ENCODE measurements around the gene VRK2.
A peak's percentile ranks its signal among the peaks of the same experiment; 100 is the strongest.

VRK2 gene

GRCh38 chr2:58033530-58033929 is 13.1 kb upstream of the VRK2 start:
- Histone ChIP-seq H3K4me3 (ENCODE audit: low read length) (no peak overlapping the region), H3K27ac (ENCODE audit: low read length) (no peak overlapping the region), H3K4me1 (ENCODE audit: control insufficient read depth, insufficient read depth, low read length) (no peaks in the 10 kb centered on the region), H3K27me3 (ENCODE audit: control insufficient read depth, insufficient read depth, low read length) (no peaks in the 10 kb centered on the region), H3K9me3 (ENCODE audit: control insufficient read depth, insufficient read depth, low read length) (no peaks in the 10 kb centered on the region), H3K36me3 (ENCODE audit: control insufficient read depth, insufficient read depth, low read length) (no peaks in the 10 kb centered on the region)
- DNase-seq (ENCODE audit: low read depth, low spot score), result no peak

- Histone ChIP-seq H3K36me3 (ENCODE audit: control insufficient read depth, insufficient read depth, low read length) (no peaks in the 10 kb centered on the region), H3K4me1 (ENCODE audit: control insufficient read depth, insufficient read depth, low read length) (no peaks in the 10 kb centered on the region), H3K27me3 (ENCODE audit: control insufficient read depth, insufficient read depth, low read length) (no peaks in the 10 kb centered on the region), H3K27ac (ENCODE audit: low read length) (no peak overlapping the region), H3K9me3 (ENCODE audit: control insufficient read depth, insufficient read depth, low read length) (no peaks in the 10 kb centered on the region), H3K4me3 (ENCODE audit: low read length) (no peak overlapping the region)
- no CpG with 5 or more reads among the region's 3 CpGs for WGBS (ENCODE audit: insufficient coverage, insufficient read length)
- DNase-seq (ENCODE audit: low read depth, low spot score), result no peak
These were observed 11.3 kb upstream of the VRK2 start for GRCh38 chr2:58035352-58035751.

DNA sequence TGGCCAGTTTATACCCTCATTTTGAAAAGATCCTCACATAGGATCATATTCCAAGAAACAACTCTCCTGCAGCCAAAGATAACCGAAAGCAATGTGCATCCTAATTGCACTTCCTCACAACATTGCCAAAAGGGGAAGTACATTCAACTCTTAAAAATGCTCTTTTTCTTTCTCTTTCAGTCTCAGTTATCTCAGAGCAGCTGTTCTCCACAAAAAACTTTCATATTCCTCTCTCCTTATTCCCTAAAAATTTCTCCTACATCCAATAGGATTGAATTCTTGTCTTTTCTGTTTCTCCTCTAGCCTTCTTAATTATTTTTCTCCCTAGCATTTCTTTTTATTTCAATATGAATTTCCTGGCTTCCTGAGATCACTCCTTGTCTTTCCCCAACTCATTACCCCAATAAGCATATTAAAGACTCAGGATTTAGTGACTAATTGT is 7.4 kb upstream of the VRK2 start:
- no peak overlapping the region for H3K27ac ChIP-seq (ENCODE audit: low read length)
- DNase-seq (ENCODE audit: low read depth, low spot score), result no peak
- no peak overlapping the region for H3K4me3 ChIP-seq (ENCODE audit: low read length)
- H3K9me3 ChIP-seq (ENCODE audit: control insufficient read depth, insufficient read depth, low read length), result no peaks in the 10 kb centered on the region
- H3K4me1 ChIP-seq (ENCODE audit: control insufficient read depth, insufficient read depth, low read length), result no peaks in the 10 kb centered on the region
- no peaks in the 10 kb centered on the region for H3K36me3 ChIP-seq (ENCODE audit: control insufficient read depth, insufficient read depth, low read length)
- no peaks in the 10 kb centered on the region for H3K27me3 ChIP-seq (ENCODE audit: control insufficient read depth, insufficient read depth, low read length)
- WGBS (ENCODE audit: insufficient coverage, insufficient read length), result no CpG with 5 or more reads among the region's 1 CpG

DNA sequence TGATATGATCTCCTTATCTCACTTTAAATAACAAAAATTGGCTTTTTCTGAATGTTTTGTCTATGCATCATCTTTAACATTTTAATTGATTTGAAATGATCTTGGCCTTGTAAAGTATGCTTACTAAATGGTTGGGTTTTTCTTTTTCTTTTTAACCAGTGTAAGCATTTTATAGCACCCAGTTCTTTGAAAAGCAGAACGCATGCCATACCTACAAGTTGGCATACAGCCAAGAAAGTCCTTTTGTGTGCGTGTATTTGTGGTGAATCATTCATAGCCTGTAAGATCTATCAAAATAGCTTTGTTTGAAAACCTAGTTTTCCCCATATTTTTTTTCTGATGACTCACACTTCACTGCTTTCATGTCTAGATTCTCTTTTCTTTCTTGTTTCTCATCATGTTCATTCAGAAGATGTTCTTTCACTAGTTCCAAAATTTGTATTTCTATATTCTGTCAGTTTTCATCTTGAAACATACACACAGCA is 4.1 kb upstream of the VRK2 start:
- H3K4me3 ChIP-seq (ENCODE audit: low read length), result no peak overlapping the region
- no peak for DNase-seq (ENCODE audit: low read depth, low spot score)
- no peak overlapping the region for H3K27ac ChIP-seq (ENCODE audit: low read length)
- no peaks in the 10 kb centered on the region for H3K36me3 ChIP-seq (ENCODE audit: control insufficient read depth, insufficient read depth, low read length)
- peaks cover under 1% of the 10 kb centered on the region; the same call in 1 of the 2 replicates for H3K4me1 ChIP-seq (ENCODE audit: control insufficient read depth, insufficient read depth, low read length)
- WGBS (ENCODE audit: insufficient coverage, insufficient read length), result no CpG with 5 or more reads among the region's 2 CpGs
- H3K27me3 ChIP-seq (ENCODE audit: control insufficient read depth, insufficient read depth, low read length), result no peaks in the 10 kb centered on the region
- H3K9me3 ChIP-seq (ENCODE audit: control insufficient read depth, insufficient read depth, low read length), result no peaks in the 10 kb centered on the region

GRCh38 chr2:58044145-58044544 is 2.5 kb upstream of the VRK2 start:
- no peak for DNase-seq (ENCODE audit: low read depth, low spot score)
- WGBS (ENCODE audit: insufficient coverage, insufficient read length), result no CpG with 5 or more reads among the region's 3 CpGs

DNA sequence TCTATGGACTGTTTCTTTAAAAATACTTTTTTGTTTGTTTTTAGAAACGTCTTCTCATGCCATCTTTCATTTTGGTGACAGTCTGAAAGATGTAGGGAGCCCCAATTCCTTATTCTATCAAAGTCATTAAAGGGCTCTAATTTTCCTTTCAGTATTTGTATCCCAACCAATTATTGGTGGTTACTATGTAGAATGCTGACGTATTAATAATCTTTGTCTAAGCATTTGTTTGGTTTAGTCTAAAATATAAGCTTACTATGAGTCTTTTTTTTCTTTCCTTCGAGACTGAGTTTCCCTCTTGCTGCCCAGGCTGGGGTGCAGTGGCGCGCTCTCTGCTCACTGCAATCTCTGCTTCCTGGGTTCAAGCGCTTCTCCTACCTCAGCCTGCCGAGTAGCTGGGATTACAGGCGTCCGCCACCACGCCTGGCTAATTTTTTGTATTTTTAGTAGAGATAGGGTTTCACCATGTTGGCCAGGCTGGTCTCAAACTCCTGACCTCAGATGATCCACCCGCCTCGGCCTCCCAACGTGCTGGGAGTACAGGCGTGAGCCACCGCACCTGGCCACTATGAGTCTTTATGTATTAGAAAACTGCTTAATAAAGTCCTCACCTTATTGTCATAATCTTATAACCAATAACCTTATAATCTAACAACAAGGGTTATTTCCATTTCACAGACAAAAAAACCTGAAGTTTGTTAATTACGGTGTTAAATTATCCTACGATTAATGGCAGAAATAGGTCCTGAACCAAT is 849 bp upstream of the VRK2 start:
- no peaks in the 10 kb centered on the region for H3K9me3 ChIP-seq (ENCODE audit: control insufficient read depth, insufficient read depth, low read length)
- H3K27ac ChIP-seq (ENCODE audit: low read length), result no peak overlapping the region
- no peaks in the 10 kb centered on the region for H3K27me3 ChIP-seq (ENCODE audit: control insufficient read depth, insufficient read depth, low read length)
- peaks cover 1% of the 10 kb centered on the region; the same call in 1 of the 2 replicates for H3K4me1 ChIP-seq (ENCODE audit: control insufficient read depth, insufficient read depth, low read length)
- peak overlapping the region; percentile 39; the same call in 1 of the 2 replicates for H3K4me3 ChIP-seq (ENCODE audit: low read length)
- no CpG with 5 or more reads among the region's 17 CpGs for WGBS (ENCODE audit: insufficient coverage, insufficient read length)
- no peaks in the 10 kb centered on the region for H3K36me3 ChIP-seq (ENCODE audit: control insufficient read depth, insufficient read depth, low read length)
- DNase-seq (ENCODE audit: low read depth, low spot score), result no peak

More at GRCh38 chr2:58044145-58044544, 2.5 kb upstream of the VRK2 start:
- no peaks in the 10 kb centered on the region for H3K36me3 ChIP-seq (ENCODE audit: control insufficient read depth, insufficient read depth, low read length)
- H3K27me3 ChIP-seq (ENCODE audit: control insufficient read depth, insufficient read depth, low read length), result no peaks in the 10 kb centered on the region
- peaks cover 1% of the 10 kb centered on the region; the same call in 1 of the 2 replicates for H3K4me1 ChIP-seq (ENCODE audit: control insufficient read depth, insufficient read depth, low read length)
- H3K27ac ChIP-seq (ENCODE audit: low read length), result no peak overlapping the region
- H3K9me3 ChIP-seq (ENCODE audit: control insufficient read depth, insufficient read depth, low read length), result no peaks in the 10 kb centered on the region
- H3K4me3 ChIP-seq (ENCODE audit: low read length), result no peak overlapping the region

DNA sequence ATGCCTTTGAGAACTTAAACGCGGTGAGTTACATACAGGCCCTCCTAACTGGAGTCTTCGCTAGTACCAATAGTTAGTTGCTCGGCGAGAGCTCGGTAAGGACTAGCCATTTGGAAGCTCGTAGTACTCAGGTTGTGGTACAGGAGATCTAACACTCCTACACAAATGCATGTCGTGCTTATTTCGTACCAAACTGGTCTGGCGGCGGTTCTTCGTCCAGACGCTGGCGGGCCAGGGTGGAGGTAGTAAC is 346 bp upstream of the VRK2 start:
- no peaks in the 10 kb centered on the region for H3K36me3 ChIP-seq (ENCODE audit: control insufficient read depth, insufficient read depth, low read length)
- H3K27me3 ChIP-seq (ENCODE audit: control insufficient read depth, insufficient read depth, low read length), result no peaks in the 10 kb centered on the region
- no CpG with 5 or more reads among the region's 14 CpGs for WGBS (ENCODE audit: insufficient coverage, insufficient read length)
- H3K27ac ChIP-seq (ENCODE audit: low read length), result no peak overlapping the region
- peaks cover 1% of the 10 kb centered on the region; the same call in 1 of the 2 replicates for H3K4me1 ChIP-seq (ENCODE audit: control insufficient read depth, insufficient read depth, low read length)
- no peaks in the 10 kb centered on the region for H3K9me3 ChIP-seq (ENCODE audit: control insufficient read depth, insufficient read depth, low read length)
- peak overlapping the region; percentile 39; the same call in 1 of the 2 replicates for H3K4me3 ChIP-seq (ENCODE audit: low read length)
- no peak for DNase-seq (ENCODE audit: low read depth, low spot score)

- Histone ChIP-seq H3K4me3 (ENCODE audit: low read length) (peak overlapping the region; percentile 39; the same call in 1 of the 2 replicates), H3K27ac (ENCODE audit: low read length) (no peak overlapping the region), H3K4me1 (ENCODE audit: control insufficient read depth, insufficient read depth, low read length) (peaks cover 1% of the 10 kb centered on the region; the same call in 1 of the 2 replicates), H3K36me3 (ENCODE audit: control insufficient read depth, insufficient read depth, low read length) (no peaks in the 10 kb centered on the region), H3K9me3 (ENCODE audit: control insufficient read depth, insufficient read depth, low read length) (no peaks in the 10 kb centered on the region), H3K27me3 (ENCODE audit: control insufficient read depth, insufficient read depth, low read length) (no peaks in the 10 kb centered on the region)
- no CpG with 5 or more reads among the region's 13 CpGs for WGBS (ENCODE audit: insufficient coverage, insufficient read length)
- DNase-seq (ENCODE audit: low read depth, low spot score), result no peak
These were observed 848 bp downstream of the VRK2 start for GRCh38 chr2:58047373-58047935.

DNA sequence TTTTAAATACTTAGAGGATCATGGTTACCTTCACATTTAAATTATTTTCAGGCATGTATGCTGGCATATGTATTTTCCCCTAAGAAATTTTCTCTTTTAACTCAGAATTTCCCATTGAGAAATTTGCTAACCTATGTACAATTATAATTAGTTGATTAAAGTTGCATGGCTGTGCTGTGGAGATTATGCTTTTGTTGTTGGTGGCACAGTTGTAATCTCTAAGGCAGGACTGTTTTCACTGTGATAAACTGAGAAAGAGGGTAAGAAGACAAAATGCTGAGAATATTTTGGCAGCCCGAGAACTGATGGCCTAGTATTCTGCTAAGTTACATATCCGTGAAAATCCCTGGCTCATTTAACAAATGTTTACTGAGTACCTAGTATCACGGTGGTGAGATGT is 1.4 kb downstream of the VRK2 start:
- Histone ChIP-seq H3K4me3 (ENCODE audit: low read length) (no peak overlapping the region), H3K4me1 (ENCODE audit: control insufficient read depth, insufficient read depth, low read length) (peaks cover 1% of the 10 kb centered on the region; the same call in 1 of the 2 replicates), H3K27me3 (ENCODE audit: control insufficient read depth, insufficient read depth, low read length) (no peaks in the 10 kb centered on the region), H3K27ac (ENCODE audit: low read length) (no peak overlapping the region), H3K9me3 (ENCODE audit: control insufficient read depth, insufficient read depth, low read length) (no peaks in the 10 kb centered on the region), H3K36me3 (ENCODE audit: control insufficient read depth, insufficient read depth, low read length) (no peaks in the 10 kb centered on the region)
- WGBS (ENCODE audit: insufficient coverage, insufficient read length), result no CpG with 5 or more reads among the region's 3 CpGs
- no peak for DNase-seq (ENCODE audit: low read depth, low spot score)

DNA sequence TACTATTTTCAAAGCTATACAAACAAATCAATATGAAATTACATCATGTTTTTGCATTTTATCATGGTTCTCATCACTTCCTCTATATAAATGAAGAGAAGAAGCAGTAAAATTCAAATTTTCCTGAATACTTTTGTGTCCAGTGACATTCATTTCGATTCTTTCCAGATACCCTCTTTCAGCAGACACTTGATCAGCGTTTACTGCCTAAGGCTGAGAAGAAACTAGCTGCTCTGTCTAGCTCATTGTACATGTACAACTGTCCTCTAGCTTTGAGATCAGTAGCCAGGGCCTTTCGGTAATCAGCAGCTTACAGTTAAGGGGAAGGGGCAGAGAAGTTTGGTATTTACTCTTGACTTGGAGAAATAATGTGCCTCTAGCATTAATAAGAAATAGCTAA is 4.8 kb downstream of the VRK2 start:
- Histone ChIP-seq H3K27me3 (ENCODE audit: control insufficient read depth, insufficient read depth, low read length) (no peaks in the 10 kb centered on the region), H3K27ac (ENCODE audit: low read length) (no peak overlapping the region), H3K36me3 (ENCODE audit: control insufficient read depth, insufficient read depth, low read length) (no peaks in the 10 kb centered on the region), H3K9me3 (ENCODE audit: control insufficient read depth, insufficient read depth, low read length) (no peaks in the 10 kb centered on the region), H3K4me3 (ENCODE audit: low read length) (no peak overlapping the region), H3K4me1 (ENCODE audit: control insufficient read depth, insufficient read depth, low read length) (peaks cover 3% of the 10 kb centered on the region; the same call in 1 of the 2 replicates)
- WGBS (ENCODE audit: insufficient coverage, insufficient read length), result no CpG with 5 or more reads among the region's 3 CpGs
- DNase-seq (ENCODE audit: low read depth, low spot score), result no peak

GRCh38 chr2:58052978-58053377 is 6.4 kb downstream of the VRK2 start:
- Histone ChIP-seq H3K4me1 (ENCODE audit: control insufficient read depth, insufficient read depth, low read length) (peaks cover 5% of the 10 kb centered on the region; the same call in 1 of the 2 replicates), H3K27ac (ENCODE audit: low read length) (no peak overlapping the region), H3K36me3 (ENCODE audit: control insufficient read depth, insufficient read depth, low read length) (no peaks in the 10 kb centered on the region), H3K27me3 (ENCODE audit: control insufficient read depth, insufficient read depth, low read length) (no peaks in the 10 kb centered on the region), H3K9me3 (ENCODE audit: control insufficient read depth, insufficient read depth, low read length) (no peaks in the 10 kb centered on the region), H3K4me3 (ENCODE audit: low read length) (no peak overlapping the region)
- WGBS (ENCODE audit: insufficient coverage, insufficient read length), result no CpG with 5 or more reads among the region's 1 CpG
- no peak for DNase-seq (ENCODE audit: low read depth, low spot score)
